Activated CD4-positive, alpha-beta T cell treated with anti-CD3 and anti-CD28 coated beads, Interleukin-10, Interleukin-2, amounts not matched to agents 100 ng/mL and 50 ng/mL, durations not matched to agents 16 hours and 8 hours (primary cell): ENCODE results near the gene SPATA6L.

Experiments used
- DNase-seq: peaks from one replicate; pipeline ENCODE4 v3.0.0-alpha.2; 2020

The SPATA6L gene

DNA sequence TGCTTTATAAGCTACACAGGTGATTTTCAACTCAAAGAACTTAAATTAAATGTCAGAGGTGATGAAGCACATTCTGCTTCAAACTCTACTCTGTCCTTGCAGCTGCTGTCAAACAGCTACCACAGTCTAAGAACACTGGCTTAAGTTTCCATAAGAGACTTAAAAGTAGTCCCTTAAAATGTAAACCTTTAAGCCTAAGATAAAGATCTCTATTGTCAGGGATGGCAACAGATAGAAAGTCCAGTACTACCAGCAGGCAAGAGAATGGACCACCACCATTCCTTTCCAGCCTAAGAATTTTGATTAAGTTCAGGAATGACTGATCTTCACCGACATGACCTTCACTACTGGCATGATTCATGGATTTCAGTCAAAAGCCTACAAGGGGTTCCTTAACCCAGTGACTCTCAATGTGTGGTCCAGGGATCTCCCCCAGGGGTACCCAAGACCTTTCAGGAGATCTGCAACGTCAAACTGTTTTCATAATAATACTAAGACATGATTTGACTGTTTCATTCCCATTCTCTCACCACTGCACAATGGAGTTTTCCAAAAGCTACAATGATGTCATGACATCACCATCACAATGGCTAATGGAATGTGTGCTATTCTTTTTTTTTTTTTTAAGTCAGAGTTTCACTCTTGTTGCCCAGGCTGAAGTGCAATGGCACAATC lies 45.3 kb downstream of the SPATA6L start:
- DNase-seq = no peak

DNA sequence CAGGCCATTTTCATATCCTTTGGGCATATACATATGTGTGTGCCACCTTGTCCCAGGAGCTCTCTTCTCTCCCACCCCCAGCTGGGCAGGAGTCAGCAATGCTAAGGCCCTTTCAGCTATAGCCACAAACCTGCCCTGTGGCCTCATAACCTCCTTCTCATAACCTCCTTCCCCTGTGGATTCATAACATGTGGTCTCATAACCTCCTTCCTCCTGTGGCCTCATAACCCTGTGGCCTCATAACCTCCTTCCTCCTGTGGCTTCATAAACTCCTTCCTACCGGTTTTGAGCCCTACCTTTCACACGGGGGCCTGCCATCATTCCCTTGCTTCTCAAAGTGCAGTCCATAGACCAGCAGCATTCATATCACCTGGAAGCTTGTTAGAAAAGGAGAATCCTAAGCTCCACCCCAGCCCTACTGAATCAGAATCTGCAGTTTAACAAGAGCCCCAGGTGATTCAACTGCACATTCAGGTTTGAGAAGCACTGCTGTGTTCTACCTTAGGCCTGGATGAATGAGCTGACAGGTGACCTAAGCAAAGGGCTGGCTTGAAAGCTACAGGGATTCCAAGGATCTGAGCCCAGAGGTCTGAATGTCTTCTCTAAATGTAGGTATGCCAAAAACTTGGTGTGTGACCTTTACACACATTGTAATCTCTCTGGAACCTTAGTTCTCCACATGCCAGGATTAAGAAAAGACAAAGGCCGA lies 46.1 kb downstream of the SPATA6L start:
- peak; percentile 34 for DNase-seq

DNA sequence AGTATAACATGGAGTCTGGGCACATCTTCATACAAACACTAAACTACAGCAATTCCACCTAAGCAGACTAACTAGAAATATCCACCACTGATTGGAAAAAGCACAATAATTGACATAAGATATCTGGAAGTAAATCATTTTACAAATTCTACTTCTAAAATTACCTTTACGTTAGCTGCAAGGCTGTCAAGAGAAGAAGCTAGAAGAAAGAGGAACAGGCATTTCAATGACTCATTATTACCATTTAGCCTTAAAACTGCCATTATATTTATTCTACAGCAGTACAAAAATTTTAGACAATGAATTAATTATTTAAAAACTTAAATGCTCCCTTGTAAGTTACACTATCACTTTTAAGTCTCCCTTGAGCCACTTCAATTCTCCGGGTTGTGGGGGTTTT lies 47.6 kb downstream of the SPATA6L start:
- no peak for DNase-seq

DNA sequence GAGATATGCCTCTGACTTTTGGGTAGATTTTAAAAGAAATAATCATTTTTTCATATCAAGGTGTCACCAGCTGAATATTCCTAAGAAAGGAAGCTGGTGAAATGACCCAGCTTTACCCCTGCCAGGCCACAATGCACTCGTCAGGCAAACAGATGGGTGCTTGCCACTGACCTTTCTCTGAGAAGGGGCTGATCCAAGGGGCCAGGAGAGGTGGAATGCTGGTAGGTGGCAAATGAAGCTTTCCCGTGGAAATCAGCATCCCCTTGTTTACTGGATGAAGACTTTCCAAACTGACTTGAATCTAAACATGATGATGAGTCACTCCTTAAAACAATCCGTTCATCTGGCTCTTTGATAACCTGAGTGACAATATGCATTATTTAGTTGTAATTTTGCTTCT lies 48.5 kb downstream of the SPATA6L start:
- DNase-seq = no peak

DNA sequence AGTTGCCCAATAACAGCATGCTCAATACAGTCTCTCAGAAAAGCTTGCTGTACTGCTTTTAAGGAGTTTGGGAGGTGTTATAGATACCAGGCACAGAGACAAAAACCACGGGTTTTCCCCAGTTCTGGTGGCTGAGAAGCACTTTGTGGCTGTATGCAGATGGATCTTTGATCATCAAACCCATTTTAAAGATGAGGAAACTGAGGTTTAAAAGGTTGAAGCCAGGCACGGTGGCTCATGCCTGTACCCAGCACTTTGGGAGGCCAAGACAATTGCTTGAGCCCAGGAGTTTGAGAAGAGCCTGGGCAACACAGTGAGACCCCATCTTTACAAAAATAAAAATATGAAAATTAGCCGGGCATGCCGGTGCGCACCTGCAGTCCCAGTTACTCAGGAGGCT lies 50.5 kb downstream of the SPATA6L start:
- DNase-seq = no peak

DNA sequence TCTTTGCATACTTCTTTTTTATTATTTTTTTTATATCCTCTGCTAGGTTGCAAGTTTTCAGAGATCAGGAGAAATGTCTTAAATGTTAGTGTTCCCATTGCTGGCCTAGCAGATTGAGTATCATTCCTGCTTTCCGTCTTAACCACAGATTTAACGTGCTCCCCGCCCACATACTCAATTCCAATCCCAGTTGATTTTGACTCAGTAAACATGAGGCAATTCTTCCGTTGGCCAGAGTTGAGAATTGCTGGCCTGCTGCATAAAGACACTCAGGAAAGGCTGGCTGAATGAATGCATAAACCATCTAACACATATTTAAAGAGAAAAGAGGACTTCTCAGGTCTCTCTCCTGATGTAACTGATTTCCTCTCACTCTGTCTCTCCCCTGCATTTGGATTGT lies 51.0 kb downstream of the SPATA6L start:
- no peak for DNase-seq

DNA sequence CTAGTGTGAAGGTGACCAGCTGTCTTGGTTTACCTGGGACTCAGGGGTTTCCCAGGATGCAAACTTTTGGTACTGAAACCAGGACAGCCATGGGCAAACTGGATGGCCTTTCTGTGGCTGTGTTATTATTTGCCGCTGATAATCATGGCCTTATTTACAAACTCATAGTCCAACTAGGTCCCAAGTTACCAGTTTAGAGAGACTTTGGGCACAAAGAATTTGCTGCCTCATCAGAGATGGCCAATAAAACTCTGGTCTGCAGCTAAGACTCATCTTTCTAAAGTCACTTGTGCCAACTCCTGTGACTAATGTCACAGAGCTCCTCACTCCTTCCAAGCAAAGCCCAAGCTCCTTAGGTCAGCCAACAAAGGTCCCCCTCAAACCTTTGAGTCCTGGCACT lies 51.7 kb downstream of the SPATA6L start:
- DNase-seq = no peak

DNA sequence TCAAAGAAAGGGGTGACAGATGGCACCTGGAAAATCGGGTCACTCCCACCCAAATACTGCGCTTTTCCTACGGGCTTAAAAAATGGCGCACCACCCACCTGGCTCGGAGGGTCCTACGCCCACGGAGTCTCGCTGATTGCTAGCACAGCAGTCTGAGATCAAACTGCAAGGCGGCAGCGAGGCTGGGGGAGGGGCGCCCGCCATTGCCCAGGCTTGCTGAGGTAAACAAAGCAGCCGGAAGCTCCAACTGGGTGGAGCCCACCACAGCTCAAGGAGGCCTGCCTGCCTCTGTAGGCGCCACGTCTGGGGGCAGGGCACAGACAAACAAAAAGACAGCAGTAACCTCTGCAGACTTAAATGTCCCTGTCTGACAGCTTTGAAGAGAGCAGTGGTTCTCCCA lies 60.2 kb downstream of the SPATA6L start:
- peak; percentile 20 for DNase-seq

DNA sequence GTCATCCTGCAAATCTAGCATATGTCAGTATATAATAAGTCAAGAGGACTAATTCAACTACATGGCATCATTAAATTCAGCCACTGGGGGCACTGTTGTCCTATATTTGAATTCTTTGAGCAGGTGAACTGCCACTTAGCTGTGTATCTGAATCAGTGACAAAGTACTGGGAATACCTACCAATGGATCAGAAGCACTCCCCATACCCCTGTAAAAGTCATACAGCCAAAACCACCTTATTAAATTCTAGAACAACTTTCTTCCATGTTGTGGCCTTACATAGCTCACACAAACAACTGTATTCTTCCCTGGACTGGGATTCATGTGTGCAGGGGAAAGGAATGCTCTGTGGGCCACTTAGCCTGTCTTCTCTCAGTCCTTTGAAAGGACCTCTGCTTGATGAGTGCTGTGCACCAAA lies 61.6 kb downstream of the SPATA6L start:
- peak; percentile 75 for DNase-seq

DNA sequence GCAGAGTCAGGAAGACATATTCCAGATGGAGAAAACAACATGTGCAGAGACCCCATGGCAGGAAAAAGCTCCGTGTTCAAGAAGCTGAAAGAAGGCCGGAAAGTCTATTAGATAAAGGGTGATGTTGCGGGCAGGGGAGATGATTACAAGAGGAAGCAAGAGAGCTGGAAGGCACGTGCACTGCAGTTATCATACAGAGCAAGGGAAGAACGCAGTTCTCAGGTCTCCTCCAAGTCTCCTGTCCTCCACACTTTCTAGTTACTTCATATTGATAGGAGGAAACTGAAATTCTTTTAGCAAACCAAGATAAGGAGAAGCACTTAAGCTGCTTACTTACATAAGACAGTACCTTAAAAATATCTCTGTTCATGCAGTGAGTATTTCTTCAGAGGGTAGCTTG lies 62.5 kb downstream of the SPATA6L start:
- DNase-seq = no peak

DNA sequence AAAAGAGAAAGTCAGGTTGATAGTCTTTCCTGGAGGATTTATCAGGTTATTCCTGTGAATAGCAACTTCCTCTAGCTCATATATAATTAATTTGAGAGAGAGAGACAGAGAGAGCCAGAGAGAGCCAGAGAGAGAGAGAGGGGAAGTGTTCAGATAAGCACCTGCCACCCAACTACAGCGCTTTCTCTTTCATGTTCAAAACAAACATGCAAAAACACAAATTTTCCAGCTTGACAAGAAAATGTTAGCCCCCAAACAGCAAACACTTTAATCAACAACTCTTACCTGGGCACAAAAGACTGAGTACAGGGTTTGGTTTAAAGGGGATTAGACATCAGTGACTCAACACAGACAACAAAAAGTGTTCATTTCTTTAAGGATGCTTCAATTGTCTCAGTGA lies 65.9 kb downstream of the SPATA6L start:
- no peak for DNase-seq

DNA sequence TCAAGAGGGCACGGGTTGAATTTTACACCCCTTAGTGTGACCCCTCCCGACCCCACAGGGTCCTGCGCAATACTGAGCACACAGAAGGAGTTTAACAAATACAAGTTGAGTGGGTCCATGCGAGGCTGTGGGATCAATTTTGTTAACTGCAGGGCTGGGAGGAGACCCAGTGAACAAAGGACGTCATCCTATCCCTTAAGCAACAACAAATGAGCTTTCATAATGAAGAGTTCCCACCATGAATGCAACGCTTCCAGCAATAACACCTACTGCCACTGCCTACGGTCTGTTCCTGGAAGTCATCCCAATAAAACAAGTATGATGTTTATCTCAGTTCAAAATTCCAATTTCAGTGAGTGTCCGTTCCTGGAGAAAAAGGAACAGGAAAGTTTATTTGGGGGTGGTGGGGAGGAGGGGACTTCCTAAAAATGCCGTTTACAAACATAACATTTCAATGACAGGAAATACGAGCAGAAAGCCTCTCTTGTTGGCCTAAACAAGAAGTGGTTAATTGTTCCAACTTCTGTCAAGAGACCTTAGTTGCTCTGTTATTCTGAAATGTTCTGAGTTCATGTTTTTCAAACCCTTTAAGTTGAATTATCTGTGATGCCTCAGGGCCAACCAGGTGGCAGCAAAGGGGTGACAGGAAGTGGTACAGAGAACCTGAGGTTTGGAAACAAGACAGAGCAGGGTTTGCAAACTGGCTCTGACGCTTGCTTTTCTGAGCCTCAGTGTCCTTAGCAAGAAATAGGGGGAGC lies 69.9 kb downstream of the SPATA6L start:
- peak; percentile 36 for DNase-seq

DNA sequence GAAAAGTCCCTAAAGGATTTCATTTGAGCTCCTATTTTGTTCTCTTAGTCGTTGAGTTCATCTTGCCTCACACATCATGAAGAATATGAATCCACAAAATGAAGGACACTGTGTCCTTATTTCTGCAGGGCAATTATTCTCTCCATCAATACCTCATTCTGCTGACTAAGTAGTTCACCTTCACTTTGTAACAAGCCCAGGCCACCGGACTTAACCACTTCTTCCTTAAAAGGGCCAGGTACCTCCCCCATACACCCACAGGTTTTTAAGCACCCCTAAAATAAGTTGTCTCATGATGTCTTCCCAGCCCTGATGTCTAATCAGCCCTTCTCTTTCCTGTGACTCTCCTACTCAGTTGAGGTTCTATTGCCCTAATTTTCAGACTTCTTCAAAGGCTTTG lies 71.3 kb downstream of the SPATA6L start:
- no peak for DNase-seq

DNA sequence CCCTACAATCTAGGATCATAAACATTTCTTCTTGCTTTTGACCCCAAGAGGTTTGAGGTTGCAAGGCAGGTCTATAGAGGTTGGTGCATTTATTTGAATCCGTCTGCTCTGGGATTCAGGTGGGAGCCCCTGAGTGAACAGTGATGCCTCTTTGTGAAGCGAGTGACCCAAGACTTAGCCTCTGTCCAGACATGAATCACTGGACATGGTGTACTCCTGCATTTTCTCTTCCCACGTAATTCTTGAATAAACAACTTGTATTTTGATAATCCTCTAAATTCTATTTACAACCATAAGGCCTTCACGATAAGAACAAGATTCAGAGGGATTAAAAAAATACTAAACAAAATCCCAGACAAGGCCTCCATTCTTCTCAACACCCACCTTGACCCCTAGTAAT lies 71.7 kb downstream of the SPATA6L start:
- DNase-seq = no peak

DNA sequence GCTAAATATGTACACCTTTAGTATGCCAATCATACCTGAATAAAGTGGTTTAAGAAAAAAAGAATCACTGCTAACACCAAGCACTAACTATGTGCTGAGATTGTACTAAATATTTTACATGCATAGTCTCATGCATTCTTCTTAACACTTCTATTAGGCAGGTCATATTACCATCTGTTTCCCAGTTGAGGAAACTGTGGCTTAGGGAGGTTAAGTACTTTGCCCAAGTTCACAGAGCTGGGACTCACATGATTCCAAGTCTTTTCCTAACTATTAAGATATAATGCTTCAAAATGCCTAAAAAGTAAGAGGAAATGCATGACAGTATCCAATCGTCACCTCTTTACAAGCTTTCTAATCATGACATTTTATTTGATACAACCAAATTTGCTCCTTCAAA lies 73.4 kb downstream of the SPATA6L start:
- no peak for DNase-seq

DNA sequence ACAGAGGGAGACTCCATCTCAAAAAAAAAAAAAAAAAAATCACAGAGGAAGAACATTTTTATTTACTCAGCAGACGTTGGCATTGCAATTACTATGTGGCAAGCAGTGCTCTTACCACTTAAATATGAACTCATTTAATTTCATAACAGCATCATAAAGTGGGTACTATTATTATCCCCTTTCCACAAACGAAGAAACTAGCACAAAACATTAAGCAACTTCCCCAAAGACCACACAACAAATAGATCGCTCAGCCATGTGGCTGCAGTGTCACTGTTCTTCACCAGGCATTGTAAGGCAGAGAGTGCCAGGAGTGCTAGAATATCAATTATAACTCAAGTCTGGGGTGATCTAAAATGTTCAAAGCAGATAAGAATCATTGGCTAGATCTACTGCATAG lies 74.0 kb downstream of the SPATA6L start:
- no peak for DNase-seq

DNA sequence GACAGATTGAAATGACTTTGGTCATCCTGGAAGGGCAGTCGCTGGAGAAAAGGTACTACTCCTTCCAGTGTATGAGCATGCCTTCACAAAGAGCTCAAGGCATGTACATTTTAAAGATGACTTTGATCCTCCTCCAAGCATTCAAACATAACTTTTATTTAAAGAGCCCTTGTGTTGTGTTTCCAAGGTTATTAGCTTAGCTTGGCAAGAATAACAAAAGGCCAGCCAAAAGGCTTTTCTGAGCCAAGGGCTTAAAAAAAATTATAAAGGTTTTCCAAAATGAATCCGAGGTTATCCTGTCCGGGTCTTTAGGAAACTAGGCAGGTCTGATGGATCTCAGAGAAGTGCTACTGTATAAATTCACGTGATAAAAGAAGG lies 75.2 kb downstream of the SPATA6L start:
- DNase-seq = no peak

DNA sequence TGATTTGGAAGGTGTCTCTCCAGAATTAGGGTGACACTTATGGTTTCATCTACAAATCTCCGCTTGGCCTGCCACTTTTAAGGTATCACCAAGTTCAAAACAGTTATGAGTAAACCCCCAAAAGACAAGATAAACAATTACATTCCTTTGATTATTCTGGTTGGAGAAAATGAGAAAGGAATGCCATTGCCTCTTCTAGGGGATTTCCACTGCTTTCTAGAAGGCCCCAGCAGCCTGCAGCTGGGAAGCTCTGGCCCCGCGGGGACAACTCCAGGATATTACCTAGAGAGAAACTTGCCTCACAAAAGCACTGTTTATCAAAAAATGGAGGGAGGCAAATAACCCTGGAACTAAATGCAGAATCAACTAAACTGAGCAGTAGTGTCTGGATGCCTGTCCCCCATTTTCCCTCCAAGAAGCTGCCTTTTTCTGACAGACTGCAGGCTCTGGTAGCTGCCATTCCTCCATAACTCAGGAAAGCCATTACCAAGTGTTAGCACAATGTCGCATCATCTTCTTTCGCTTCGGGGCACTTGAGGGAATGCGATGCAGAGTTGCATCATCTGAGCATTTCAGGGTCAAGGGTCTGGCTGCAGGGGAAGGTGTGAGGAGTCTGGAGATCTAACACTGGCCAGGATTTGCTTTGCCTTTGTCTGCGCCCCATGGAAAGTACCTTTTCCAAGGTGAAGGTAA lies 75.7 kb downstream of the SPATA6L start:
- DNase-seq = no peak

DNA sequence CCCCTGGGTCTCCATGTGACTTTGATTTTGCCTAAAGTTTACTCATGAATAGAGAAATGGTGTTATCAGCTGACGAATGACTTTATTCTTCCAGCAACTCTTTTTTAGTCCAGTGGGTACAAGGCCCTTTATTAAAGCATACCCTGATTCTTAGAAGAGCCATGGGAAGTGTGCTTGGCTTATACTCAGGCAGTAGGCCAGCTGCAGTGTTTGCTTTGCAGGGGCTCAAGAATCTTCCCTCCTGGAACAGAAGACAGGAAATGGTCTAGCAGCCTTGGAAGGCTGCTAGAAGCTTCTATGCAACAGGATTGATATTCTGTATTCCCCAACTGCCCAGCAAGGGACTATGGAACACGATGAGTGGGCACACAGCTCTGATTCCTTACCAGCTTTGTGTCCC lies 77.6 kb downstream of the SPATA6L start:
- no peak for DNase-seq

DNA sequence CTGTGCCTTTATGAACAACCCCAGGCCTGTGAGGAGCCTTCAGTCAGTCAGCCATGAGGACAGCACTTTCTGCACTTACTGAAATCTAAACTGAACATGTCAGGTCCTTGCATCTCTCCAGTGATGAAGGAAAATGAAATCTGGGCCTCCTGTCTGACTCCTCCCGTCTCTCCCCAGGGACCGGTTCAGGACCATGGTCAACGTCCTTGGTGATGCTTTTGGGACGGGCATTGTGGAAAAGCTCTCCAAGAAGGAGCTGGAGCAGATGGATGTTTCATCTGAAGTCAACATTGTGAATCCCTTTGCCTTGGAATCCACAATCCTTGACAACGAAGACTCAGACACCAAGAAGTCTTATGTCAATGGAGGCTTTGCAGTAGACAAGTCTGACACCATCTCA lies 81.1 kb downstream of the SPATA6L start:
- DNase-seq = no peak

DNA sequence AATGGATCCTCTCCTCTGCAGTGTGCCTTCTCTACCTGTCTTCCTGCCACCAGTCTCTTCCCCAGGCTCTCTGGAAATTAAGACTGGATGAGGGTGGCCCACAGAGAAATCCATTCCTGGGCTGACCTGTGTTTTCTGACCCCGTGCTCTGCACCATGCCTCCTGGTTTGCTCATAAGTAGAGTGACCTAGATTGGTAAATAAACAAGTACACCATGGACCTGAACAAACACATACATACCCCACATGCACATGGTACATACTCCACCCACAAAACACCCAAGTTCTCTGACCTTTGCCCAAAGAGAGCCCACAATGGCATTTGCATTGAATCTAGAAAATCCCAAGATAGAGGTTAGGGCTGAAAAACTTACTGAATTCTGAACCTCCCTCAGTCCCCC lies 81.6 kb downstream of the SPATA6L start:
- no peak for DNase-seq

DNA sequence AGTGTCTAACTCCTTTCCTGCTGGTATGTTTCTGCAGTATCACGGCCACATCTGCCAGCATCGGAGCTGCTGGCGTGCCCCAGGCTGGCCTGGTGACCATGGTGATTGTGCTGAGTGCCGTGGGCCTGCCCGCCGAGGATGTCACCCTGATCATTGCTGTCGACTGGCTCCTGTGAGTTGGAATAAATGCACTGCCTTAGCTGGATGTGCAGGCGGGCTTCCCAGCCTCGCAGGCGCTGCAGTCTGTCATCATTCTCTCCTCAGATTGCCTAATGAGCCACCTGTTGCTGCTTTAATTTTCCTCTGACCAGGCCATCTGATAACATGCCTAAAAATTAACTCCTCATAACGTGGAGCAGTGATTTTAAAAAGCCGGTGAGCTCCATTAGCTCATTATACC lies 83.3 kb downstream of the SPATA6L start:
- DNase-seq = no peak

DNA sequence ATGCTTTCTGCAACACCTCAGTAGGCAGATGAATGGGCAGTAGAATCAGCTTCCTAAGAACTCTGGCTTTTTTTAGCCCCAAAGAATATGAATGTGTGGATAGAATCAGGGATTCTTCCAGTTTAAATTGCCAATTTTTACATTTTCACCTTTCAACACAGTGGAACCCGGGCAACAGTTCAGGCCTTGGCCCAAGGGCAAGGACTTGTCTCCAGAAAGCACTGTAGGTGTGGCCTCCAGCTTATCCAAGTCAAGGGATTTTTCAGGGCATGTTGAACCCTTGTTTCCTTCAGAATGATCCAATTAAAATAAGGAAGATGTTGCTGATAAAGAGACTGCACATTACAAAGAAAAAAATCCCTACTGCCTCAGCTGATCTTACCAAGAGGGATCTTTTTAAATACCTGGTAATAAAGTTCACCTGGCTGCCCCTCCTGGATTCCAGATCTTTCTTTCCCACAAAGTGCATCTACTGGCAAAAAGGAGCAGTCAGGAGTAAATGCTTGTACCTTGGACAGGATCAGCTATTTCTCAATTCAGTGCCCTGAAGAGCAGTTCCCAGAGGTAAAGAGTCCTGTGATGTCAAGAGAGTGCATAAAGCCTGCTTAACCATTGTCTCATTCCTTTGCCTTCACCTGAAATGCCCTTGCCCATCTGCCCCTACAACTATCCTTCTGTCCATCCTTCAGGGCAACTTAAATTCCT lies 84.3 kb downstream of the SPATA6L start:
- no peak for DNase-seq
